Mesenchymal stem cell (in vitro differentiated cells and primary cell): ENCODE measurements around the gene ZSCAN25.

Experiments used
- DNase-seq: peaks from one replicate; pipeline ENCODE4 v3.0.0-alpha.2; 2013
- H2AFZ ChIP-seq: one replicate; pipeline ENCODE4 v1.6.1; 2013; ENCODE audit warnings: low read depth, mild to moderate bottlenecking, control low read depth, inconsistent platforms, low read length, moderate library complexity
- H2AK5ac ChIP-seq: 2 replicates; pipeline ENCODE4 v1.6.1; 2013; ENCODE audit warnings: low read length, moderate library complexity, mild to moderate bottlenecking, inconsistent platforms; ENCODE audit not compliant: severe bottlenecking
- H2BK120ac ChIP-seq: one replicate; pipeline ENCODE4 v1.6.1; 2013; ENCODE audit warnings: low read depth, mild to moderate bottlenecking, inconsistent platforms, low read length, moderate library complexity
- H2BK12ac ChIP-seq, 2 experiments: one replicate each; pipeline ENCODE4 v1.6.1; 2013; ENCODE audit warnings: inconsistent platforms in 2 of 2, low read length in 2 of 2, mild to moderate bottlenecking in 2 of 2, moderate library complexity in 2 of 2, control low read depth in 1 of 2
- H2BK15ac ChIP-seq: one replicate; pipeline ENCODE4 v1.6.1; 2013; ENCODE audit warnings: mild to moderate bottlenecking, low read depth, inconsistent platforms; ENCODE audit not compliant: poor library complexity, severe bottlenecking
- H2BK5ac ChIP-seq: 2 replicates; pipeline ENCODE4 v1.6.1; 2013; ENCODE audit warnings: low read depth, mild to moderate bottlenecking, low read length, control low read depth, inconsistent platforms; ENCODE audit not compliant: poor library complexity, severe bottlenecking
- H3K14ac ChIP-seq, 2 experiments: one replicate each; pipeline ENCODE4 v1.6.1; 2013; ENCODE audit warnings: inconsistent platforms in 2 of 2, low read length in 2 of 2, control low read depth in 1 of 2, mild to moderate bottlenecking in 1 of 2, moderate library complexity in 1 of 2
- H3K18ac ChIP-seq, 2 experiments: one replicate each; pipeline ENCODE4 v1.6.1; 2013; ENCODE audit warnings: inconsistent platforms in 2 of 2, low read length in 2 of 2, control low read depth in 1 of 2, low read depth in 1 of 2, mild to moderate bottlenecking in 1 of 2
- H3K23ac ChIP-seq, 2 experiments: one replicate each; pipeline ENCODE4 v1.6.1; 2013; ENCODE audit warnings: inconsistent platforms in 2 of 2, low read length in 2 of 2, mild to moderate bottlenecking in 2 of 2, moderate library complexity in 2 of 2, control low read depth in 1 of 2
- H3K27ac ChIP-seq: 2 replicates; pipeline ENCODE4 v1.5.1; 2013; ENCODE audit warnings: mild to moderate bottlenecking, moderate library complexity, low read length, control low read depth, inconsistent platforms; ENCODE audit not compliant: poor library complexity, severe bottlenecking
- H3K27me3 ChIP-seq, 2 experiments: 2 replicates each; pipeline versions ENCODE4 v1.6.1 to v1.7.0; 2013; ENCODE audit warnings: low read length in 2 of 2, mild to moderate bottlenecking in 2 of 2, moderate library complexity in 2 of 2, control low read depth in 1 of 2, inconsistent platforms in 1 of 2; ENCODE audit not compliant: control insufficient read depth in 1 of 2, insufficient read depth in 1 of 2
- H3K36me3 ChIP-seq, 2 experiments: 2 replicates each; pipeline versions ENCODE4 v1.6.1 to v1.7.0; 2013; ENCODE audit warnings: low read length in 2 of 2, control low read depth in 1 of 2, inconsistent platforms in 1 of 2, low read depth in 1 of 2, mild to moderate bottlenecking in 1 of 2; ENCODE audit not compliant: insufficient read depth in 2 of 2, control insufficient read depth in 1 of 2
- H3K4ac ChIP-seq, 2 experiments: one replicate each; pipeline ENCODE4 v1.6.1; 2013; ENCODE audit warnings: inconsistent platforms in 2 of 2, low read length in 2 of 2, mild to moderate bottlenecking in 2 of 2, moderate library complexity in 2 of 2, control low read depth in 1 of 2, low read depth in 1 of 2
- H3K4me1 ChIP-seq: 2 replicates; pipeline ENCODE4 v1.6.1; 2013; ENCODE audit warnings: low read depth, low read length, control low read depth; ENCODE audit not compliant: control insufficient read depth, insufficient read depth
- H3K4me2 ChIP-seq: 2 replicates; pipeline ENCODE4 v1.6.1; 2013; ENCODE audit warnings: low read length, mild to moderate bottlenecking, inconsistent platforms; ENCODE audit not compliant: poor library complexity, severe bottlenecking
- H3K4me3 ChIP-seq, 2 experiments: 2 replicates each; pipeline versions ENCODE4 v1.5.1 to v1.7.0; 2013; ENCODE audit warnings: low read length in 2 of 2, mild to moderate bottlenecking in 2 of 2, control low read depth in 1 of 2, low read depth in 1 of 2; ENCODE audit not compliant: insufficient read depth in 1 of 2
- H3K79me1 ChIP-seq: replicated peaks from 2 replicates; pipeline ENCODE4 v1.6.1; 2013; ENCODE audit warnings: mild to moderate bottlenecking, control low read depth, low read length, inconsistent platforms; ENCODE audit not compliant: poor library complexity, severe bottlenecking
- H3K9ac ChIP-seq: 2 replicates; pipeline ENCODE4 v1.7.0; 2013; ENCODE audit warnings: mild to moderate bottlenecking, low read length, moderate library complexity
- H3K9me3 ChIP-seq: 2 replicates; pipeline ENCODE4 v1.7.0; 2013; ENCODE audit warnings: mild to moderate bottlenecking, low read length; ENCODE audit not compliant: control insufficient read depth
- H4K8ac ChIP-seq: one replicate; pipeline ENCODE4 v1.6.1; 2013; ENCODE audit warnings: inconsistent platforms, mild to moderate bottlenecking, low read length, moderate library complexity
- H4K91ac ChIP-seq: one replicate; pipeline ENCODE4 v1.6.1; 2013; ENCODE audit warnings: mild to moderate bottlenecking, low read length, inconsistent platforms
- WGBS: methylation state at CpG from one replicate; pipeline ENCODE4 v1.1.7; 2013; ENCODE audit warnings: mixed read lengths; 5-methylcytosine and 5-hydroxymethylcytosine counted together

ZSCAN25 gene

GRCh38 chr7:99618726-99619125, 2.0 kb downstream of the ZSCAN25 start:
- no peak overlapping the region for H2AK5ac ChIP-seq
- no peak overlapping the region for H4K8ac ChIP-seq
- no peaks in the 10 kb centered on the region for H3K27me3 ChIP-seq
- no peak overlapping the region for H3K4ac ChIP-seq
- no peak overlapping the region for H3K4me2 ChIP-seq
- peaks cover 44% of the 10 kb centered on the region for H3K79me1 ChIP-seq
- H2BK12ac ChIP-seq, result no peak overlapping the region
- H2BK15ac ChIP-seq, result no peak overlapping the region
- no peak overlapping the region for H3K27ac ChIP-seq
- no peak overlapping the region for H3K14ac ChIP-seq
- H3K9ac ChIP-seq, result peak overlapping the region; percentile 89
- no peak overlapping the region for H2BK120ac ChIP-seq
- H3K36me3 ChIP-seq, result peaks cover 39 to 54% of the 10 kb centered on the region in 2 experiments
- whole genome bisulfite sequencing, result 77% methylated on average over 3 of the region's 3 CpGs
- H3K4me1 ChIP-seq, result peaks cover 12% of the 10 kb centered on the region
- no peaks in the 10 kb centered on the region for H3K9me3 ChIP-seq
- H3K4me3 ChIP-seq, result no peak overlapping the region
- no peak overlapping the region for H2BK5ac ChIP-seq
- no peak overlapping the region for H2AFZ ChIP-seq
- H3K23ac ChIP-seq, result no peak overlapping the region
- peak; percentile 79 for DNase-seq
- H3K18ac ChIP-seq, result no peak overlapping the region
- no peak overlapping the region for H4K91ac ChIP-seq

GRCh38 chr7:99619571-99620130, 2.9 kb downstream of the ZSCAN25 start:
- Histone ChIP-seq H3K36me3 (peaks cover 48 to 63% of the 10 kb centered on the region in 2 experiments), H3K4me1 (peaks cover 12% of the 10 kb centered on the region), H3K4ac (no peak overlapping the region), H3K14ac (no peak overlapping the region), H2AFZ (no peak overlapping the region), H2BK12ac (no peak overlapping the region), H3K4me3 (no peak overlapping the region), H3K9me3 (no peaks in the 10 kb centered on the region), H2BK15ac (no peak overlapping the region), H3K27ac (no peak overlapping the region), H3K27me3 (no peaks in the 10 kb centered on the region), H2BK5ac (no peak overlapping the region), H4K91ac (no peak overlapping the region), H3K9ac (no peak overlapping the region), H2BK120ac (no peak overlapping the region), H3K23ac (no peak overlapping the region), H3K79me1 (peaks cover 53% of the 10 kb centered on the region), H3K4me2 (no peak overlapping the region), H3K18ac (no peak overlapping the region), H4K8ac (no peak overlapping the region), H2AK5ac (no peak overlapping the region)
- WGBS, result 96% methylated on average over 18 of the region's 18 CpGs
- DNase-seq, result no peak

- no peak overlapping the region for H3K27ac ChIP-seq
- no peak overlapping the region for H3K4me3 ChIP-seq
- H2BK120ac ChIP-seq, result no peak overlapping the region
- H2BK5ac ChIP-seq, result no peak overlapping the region
- H3K36me3 ChIP-seq, result peaks cover 64 to 79% of the 10 kb centered on the region in 2 experiments
- no peak overlapping the region for H2AFZ ChIP-seq
- peaks cover 67% of the 10 kb centered on the region for H3K79me1 ChIP-seq
- no peak overlapping the region for H2AK5ac ChIP-seq
- H4K8ac ChIP-seq, result no peak overlapping the region
- no peak overlapping the region for H3K9ac ChIP-seq
- no peak for DNase-seq
- no peaks in the 10 kb centered on the region for H3K9me3 ChIP-seq
- no peak overlapping the region for H3K4me2 ChIP-seq
- H4K91ac ChIP-seq, result no peak overlapping the region
- no peak overlapping the region for H3K4ac ChIP-seq
- 95% methylated on average over 5 of the region's 5 CpGs for WGBS
- no peak overlapping the region for H3K18ac ChIP-seq
- H3K27me3 ChIP-seq, result no peaks in the 10 kb centered on the region
- H3K4me1 ChIP-seq, result peaks cover 10% of the 10 kb centered on the region
- no peak overlapping the region for H2BK15ac ChIP-seq
- H3K23ac ChIP-seq, result no peak overlapping the region
- no peak overlapping the region for H2BK12ac ChIP-seq
- H3K14ac ChIP-seq, result no peak overlapping the region
Observed at GRCh38 chr7:99621271-99621670, 4.5 kb downstream of the ZSCAN25 start.

GRCh38 chr7:99622596-99622995, 5.8 kb downstream of the ZSCAN25 start:
- Histone ChIP-seq H2AFZ (no peak overlapping the region), H3K23ac (no peak overlapping the region), H3K4me3 (no peak overlapping the region), H3K27ac (no peak overlapping the region), H3K9me3 (no peaks in the 10 kb centered on the region), H2BK120ac (no peak overlapping the region), H4K8ac (no peak overlapping the region), H3K14ac (no peak overlapping the region), H2BK12ac (no peak overlapping the region), H2BK15ac (no peak overlapping the region), H4K91ac (no peak overlapping the region), H2BK5ac (no peak overlapping the region), H3K18ac (no peak overlapping the region), H3K9ac (no peak overlapping the region), H3K4ac (no peak overlapping the region), H3K36me3 (peaks cover 66 to 92% of the 10 kb centered on the region in 2 experiments), H3K4me1 (peaks cover 3% of the 10 kb centered on the region), H3K79me1 (peaks cover 63% of the 10 kb centered on the region), H2AK5ac (no peak overlapping the region), H3K27me3 (no peaks in the 10 kb centered on the region), H3K4me2 (no peak overlapping the region)
- WGBS, result 94% methylated on average over 8 of the region's 10 CpGs
- no peak for DNase-seq
